ENCODE data around the gene MYH7. TPM values are rescaled to one million over a fixed set of nuclear protein-coding genes. Genes with fewer than 3 reads are reported as not detected.
"Not testable (repeated sequence)": the region's sequence is repeated elsewhere in the genome, so short reads cannot be mapped to it uniquely, and the experiment has no call there.

The MYH7 gene
- total RNA-seq, 1 donor from 2014 or later: 12,717 TPM

GRCh38 chr14:23433457-23433856 lies 2.0 kb downstream of the MYH7 start:
- intact Hi-C loops (cut with micrococcal nuclease): no loop called here
- DNase-seq: no peak
- no peak for ATAC-seq

- ATAC-seq: no peak
- DNase-seq: no peak
- intact Hi-C loops (cut with micrococcal nuclease): no loop called here
These were observed 2.5 kb downstream of the MYH7 start for GRCh38 chr14:23432946-23433345.

- intact Hi-C loops (cut with micrococcal nuclease): no loop called here
- ATAC-seq (no peak), DNase-seq (no peak)
These were observed 3.1 kb downstream of the MYH7 start for GRCh38 chr14:23432102-23432925.

GRCh38 chr14:23431486-23431885 lies 4.0 kb downstream of the MYH7 start:
- intact Hi-C loops (cut with micrococcal nuclease): no loop called here
- DNase-seq: no peak
- no peak for ATAC-seq

- intact Hi-C loops (cut with micrococcal nuclease): no loop called here
- DNase-seq (no peak), ATAC-seq (no peak)
These were observed 4.8 kb downstream of the MYH7 start for GRCh38 chr14:23430723-23431085.

- intact Hi-C loops (cut with micrococcal nuclease): no loop called here
- peak; percentile 31 for DNase-seq
- ATAC-seq: no peak
These were observed 5.3 kb downstream of the MYH7 start for GRCh38 chr14:23430016-23430722.

GRCh38 chr14:23428686-23429495 lies 6.6 kb downstream of the MYH7 start:
- intact Hi-C loops (cut with micrococcal nuclease): no loop called here
- DNase-seq (peak; percentile 46), ATAC-seq (peak; percentile 10)

GRCh38 chr14:23425798-23426197 lies 9.7 kb downstream of the MYH7 start:
- DNase-seq: peak; percentile 26
- intact Hi-C loops (cut with micrococcal nuclease); ATAC-seq: not testable (repeated sequence)

GRCh38 chr14:23425169-23425568 lies 10.3 kb downstream of the MYH7 start:
- DNase-seq: peak; percentile 25

GRCh38 chr14:23423657-23424056 lies 11.8 kb downstream of the MYH7 start:
- intact Hi-C loops (cut with micrococcal nuclease): no loop called here
- DNase-seq: no peak
- ATAC-seq: peak; percentile 3

More at GRCh38 chr14:23425169-23425568, 10.3 kb downstream of the MYH7 start:
- intact Hi-C loops (cut with micrococcal nuclease): no loop called here
- ATAC-seq: no peak

- DNase-seq (no peak), ATAC-seq (no peak)
- intact Hi-C loops (cut with micrococcal nuclease): no loop called here
These were observed 13.9 kb downstream of the MYH7 start for GRCh38 chr14:23421594-23421993.

GRCh38 chr14:23419646-23420045 lies 15.8 kb downstream of the MYH7 start:
- ATAC-seq; DNase-seq; intact Hi-C loops (cut with micrococcal nuclease): not testable (repeated sequence)

- DNase-seq: no peak
- intact Hi-C loops (cut with micrococcal nuclease): no loop called here
- peak; percentile 0 for ATAC-seq
These were observed 17.4 kb downstream of the MYH7 start for GRCh38 chr14:23418021-23418420.

GRCh38 chr14:23417269-23417668 lies 18.2 kb downstream of the MYH7 start:
- intact Hi-C loops (cut with micrococcal nuclease); DNase-seq: not testable (repeated sequence)
- ATAC-seq: peak; percentile 2

GRCh38 chr14:23416801-23417200 lies 18.7 kb downstream of the MYH7 start:
- ATAC-seq: peak; percentile 1

GRCh38 chr14:23415821-23416778 lies 19.4 kb downstream of the MYH7 start:
- no peak for DNase-seq
- no peak for ATAC-seq
- intact Hi-C loops (cut with micrococcal nuclease): no loop called here

More at GRCh38 chr14:23416801-23417200, 18.7 kb downstream of the MYH7 start:
- no peak for DNase-seq
- intact Hi-C loops (cut with micrococcal nuclease): no loop called here

- no peak for ATAC-seq
- intact Hi-C loops (cut with micrococcal nuclease): no loop called here
- no peak for DNase-seq
These were observed 20.3 kb downstream of the MYH7 start for GRCh38 chr14:23414906-23415820.

- ATAC-seq: no peak
- intact Hi-C loops (cut with micrococcal nuclease): no loop called here
These were observed 21.2 kb downstream of the MYH7 start for GRCh38 chr14:23414254-23414653.

More at GRCh38 chr14:23414254-23414653, 21.2 kb downstream of the MYH7 start:
- DNase-seq: no peak
